GM21619 (cell line): ENCODE measurements around the gene NEK2.

ENCODE experiments used
- ATAC-seq: cut with Tn5 transposase; IDR thresholded peaks from one replicate; pipeline ENCODE4 v1.9.1; 2021; ENCODE audit not compliant: unreplicated experiment

Gene NEK2

DNA sequence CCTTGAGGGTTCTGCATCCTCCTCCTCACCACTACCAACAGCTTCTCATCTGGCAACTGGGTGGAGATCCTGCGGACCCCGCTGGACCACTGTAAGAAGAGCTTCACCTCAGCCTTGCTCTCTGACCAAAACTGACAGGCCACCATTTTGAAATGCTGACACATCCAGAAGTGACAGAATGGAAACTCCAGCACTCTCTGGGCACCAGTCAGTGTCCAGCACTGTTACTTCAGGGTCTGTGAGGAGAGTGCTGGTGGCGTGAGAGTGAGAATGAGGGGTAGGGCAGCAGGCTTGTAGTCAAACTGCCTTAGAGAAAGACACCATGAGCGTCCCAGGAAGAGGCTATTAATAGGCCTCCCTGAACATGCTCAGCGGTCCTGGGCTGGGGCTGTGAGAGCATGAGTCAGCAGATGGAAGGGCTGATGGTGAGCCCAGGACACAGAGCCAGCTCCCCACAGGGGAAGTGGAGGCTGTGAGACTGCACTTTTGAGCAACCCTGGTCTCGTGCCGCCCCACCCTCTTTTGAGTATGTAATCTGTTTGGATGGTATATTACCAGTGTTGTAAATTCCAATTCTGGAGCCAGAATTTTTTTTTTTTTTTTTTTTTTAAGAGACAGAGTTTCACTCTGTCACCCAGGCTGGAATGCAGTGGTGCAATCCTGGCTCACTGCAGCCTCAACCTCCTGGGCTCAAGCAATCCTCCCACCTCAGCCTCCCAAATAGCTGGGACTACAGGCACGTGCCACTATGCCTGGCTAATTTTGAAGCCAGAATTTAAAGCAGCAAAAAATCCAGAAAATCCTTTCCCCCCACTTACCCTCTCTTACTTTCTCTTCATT is 62.1 kb downstream of the NEK2 start:
- no peak for ATAC-seq

DNA sequence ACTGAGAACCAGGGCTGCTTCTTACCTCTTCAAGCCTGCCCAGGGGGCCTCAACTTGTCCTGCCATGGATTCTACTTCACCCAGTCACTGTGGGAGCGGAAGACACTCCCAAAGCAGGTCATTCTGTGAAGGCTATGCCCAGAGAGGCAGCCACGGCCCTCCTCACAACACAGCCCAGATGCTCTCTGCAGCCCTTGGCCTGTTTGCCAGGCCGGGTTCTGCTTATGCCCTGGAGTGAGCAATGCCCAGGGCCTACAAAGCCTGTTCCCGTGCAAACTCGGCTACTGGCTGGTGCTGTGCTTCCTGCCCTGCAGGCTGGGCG is 62.7 kb downstream of the NEK2 start:
- ATAC-seq, result no peak
